HG02759 (cell line): ENCODE data around the gene NEK5.
"Not testable (repeated sequence)": the region's sequence is repeated elsewhere in the genome, so short reads cannot be mapped to it uniquely, and the experiment has no call there.

Source experiments
- ATAC-seq: cut with Tn5 transposase; IDR thresholded peaks from one replicate; pipeline ENCODE4 v1.9.1; 2021; ENCODE audit warnings: mild to moderate bottlenecking, moderate library complexity; ENCODE audit not compliant: unreplicated experiment

Gene NEK5

GRCh38 chr13:52070929-52071523 lies 57.8 kb downstream of the NEK5 start:
- no peak for ATAC-seq

GRCh38 chr13:52067237-52067636 lies 61.6 kb downstream of the NEK5 start:
- ATAC-seq = no peak

GRCh38 chr13:52061587-52061986 lies 67.3 kb downstream of the NEK5 start:
- no peak for ATAC-seq

- ATAC-seq = not testable (repeated sequence)
Measured at GRCh38 chr13:52061064-52061463, 67.8 kb downstream of the NEK5 start.

- no peak for ATAC-seq
Measured at GRCh38 chr13:52053460-52053859, 75.4 kb downstream of the NEK5 start.

- no peak for ATAC-seq
Measured at GRCh38 chr13:52051400-52051799, 77.5 kb downstream of the NEK5 start.

GRCh38 chr13:52048516-52048915 lies 80.4 kb downstream of the NEK5 start:
- no peak for ATAC-seq

GRCh38 chr13:52047463-52047862 lies 81.4 kb downstream of the NEK5 start:
- ATAC-seq = no peak

- no peak for ATAC-seq
Measured at GRCh38 chr13:52043675-52044074, 85.2 kb downstream of the NEK5 start.

- no peak for ATAC-seq
Measured at GRCh38 chr13:52036037-52036436, 92.8 kb downstream of the NEK5 start.

- no peak for ATAC-seq
Measured at GRCh38 chr13:52034616-52035226, 94.2 kb downstream of the NEK5 start.

- ATAC-seq = no peak
Measured at GRCh38 chr13:52033039-52033438, 95.8 kb downstream of the NEK5 start.

- not testable (repeated sequence) for ATAC-seq
Measured at GRCh38 chr13:52030401-52030800, 98.5 kb downstream of the NEK5 start.

- ATAC-seq = no peak
Measured at GRCh38 chr13:52029569-52029968, 99.3 kb downstream of the NEK5 start.

GRCh38 chr13:52027832-52028231 lies 101.0 kb downstream of the NEK5 start:
- no peak for ATAC-seq

- ATAC-seq = no peak
Measured at GRCh38 chr13:52026246-52026626, 102.6 kb downstream of the NEK5 start.

GRCh38 chr13:52025475-52026245 lies 103.2 kb downstream of the NEK5 start:
- no peak for ATAC-seq

GRCh38 chr13:52024481-52024880 lies 104.4 kb downstream of the NEK5 start, which contains the start of gene UTP14C:
Gene UTP14C, plus strand, starts transcription at chr13:52024691. Its CDS starts 4,114 bp downstream, at chr13:52028805.
- ATAC-seq = no peak

- ATAC-seq = no peak
Measured at GRCh38 chr13:52022356-52022755, 106.5 kb downstream of the NEK5 start.

- no peak for ATAC-seq
Measured at GRCh38 chr13:52020191-52020590, 108.7 kb downstream of the NEK5 start.

GRCh38 chr13:52016296-52016695 lies 112.6 kb downstream of the NEK5 start:
- no peak for ATAC-seq

- no peak for ATAC-seq
Measured at GRCh38 chr13:52012512-52012836, 116.4 kb downstream of the NEK5 start.
